Measurements from ENCODE around the gene TGFB3.
"Not testable (repeated sequence)": the region's sequence is repeated elsewhere in the genome, so short reads cannot be mapped to it uniquely, and the experiment has no call there.

Gene TGFB3

DNA sequence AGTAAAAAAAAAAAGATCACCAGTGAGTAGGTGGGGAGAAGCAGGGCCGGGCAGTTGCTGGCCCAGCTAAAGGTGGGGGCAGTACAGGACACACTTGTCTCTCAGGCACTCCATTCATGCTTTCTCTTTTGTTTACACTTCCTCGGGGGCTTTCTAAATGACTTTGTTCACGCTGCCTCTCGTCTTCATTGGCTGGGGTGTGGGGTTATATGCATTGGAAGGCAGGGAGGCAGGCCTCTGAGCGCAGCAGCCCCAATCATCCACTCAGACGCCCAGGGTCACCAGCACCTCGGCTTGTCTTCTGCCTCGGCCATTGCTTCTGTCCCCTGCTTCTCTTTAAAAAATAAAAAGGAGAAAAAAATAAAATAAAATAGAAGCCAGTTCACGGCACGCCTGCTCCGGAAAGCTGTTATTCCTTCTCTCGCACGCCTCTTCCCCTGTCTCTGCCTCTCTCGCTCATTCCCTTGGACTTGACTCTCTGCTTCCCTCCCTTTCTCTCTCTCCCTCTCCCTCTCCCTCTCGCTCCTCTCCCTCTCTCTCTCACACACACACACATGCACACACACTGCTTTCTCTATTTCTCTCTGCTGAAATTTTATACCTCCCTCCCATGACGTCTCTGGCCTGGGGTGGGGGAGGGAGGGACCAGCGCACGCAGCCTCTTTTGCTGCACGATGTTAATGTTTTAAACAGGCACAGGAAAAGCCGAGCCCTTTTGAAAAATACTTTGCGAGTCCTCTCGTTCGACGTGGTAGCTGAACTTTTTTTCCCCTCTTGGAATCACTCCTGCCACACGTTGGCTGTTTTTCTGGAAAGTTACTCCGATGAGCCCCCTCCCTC lies at the start of gene TGFB3:
TGFB3 (minus strand) TSS at position 570 of the 840 bp plus-strand sequence. CDS start 1,102 bp downstream, outside the sequence.
- peak; percentile 89 for DNase-seq

DNA sequence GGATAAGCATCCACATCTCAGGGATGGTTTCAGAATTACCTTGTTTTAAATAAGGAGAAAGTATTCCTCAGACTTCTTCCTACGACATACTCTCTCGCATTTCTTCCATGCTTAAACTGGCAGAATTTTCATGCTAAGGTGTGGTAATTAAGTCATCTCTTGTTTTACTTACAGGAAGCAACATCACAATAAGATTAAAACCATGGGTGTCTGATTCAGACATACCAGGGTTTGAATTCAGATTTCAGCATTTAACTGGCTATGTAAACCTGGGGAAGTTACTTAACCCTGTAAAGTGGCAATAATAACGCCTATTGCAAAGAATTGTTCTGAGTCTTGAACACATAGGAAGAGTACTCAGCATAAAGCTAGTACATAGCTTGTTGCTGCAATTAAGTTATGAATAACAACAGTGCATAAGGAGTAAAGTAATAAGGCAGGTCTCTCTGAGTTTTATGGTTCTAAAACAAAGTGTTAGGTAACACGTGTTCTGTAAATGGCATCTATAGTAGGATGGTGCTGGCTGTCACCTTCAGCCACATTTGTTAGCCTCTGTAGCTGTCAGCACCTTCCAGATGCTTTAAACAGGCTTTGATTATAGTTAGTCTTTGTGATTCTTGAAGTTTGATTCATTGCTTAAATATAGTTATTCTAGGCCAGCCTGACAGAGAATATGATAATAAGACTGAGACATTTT lies 42.6 kb upstream of the TGFB3 start:
- DNase-seq: no peak

DNA sequence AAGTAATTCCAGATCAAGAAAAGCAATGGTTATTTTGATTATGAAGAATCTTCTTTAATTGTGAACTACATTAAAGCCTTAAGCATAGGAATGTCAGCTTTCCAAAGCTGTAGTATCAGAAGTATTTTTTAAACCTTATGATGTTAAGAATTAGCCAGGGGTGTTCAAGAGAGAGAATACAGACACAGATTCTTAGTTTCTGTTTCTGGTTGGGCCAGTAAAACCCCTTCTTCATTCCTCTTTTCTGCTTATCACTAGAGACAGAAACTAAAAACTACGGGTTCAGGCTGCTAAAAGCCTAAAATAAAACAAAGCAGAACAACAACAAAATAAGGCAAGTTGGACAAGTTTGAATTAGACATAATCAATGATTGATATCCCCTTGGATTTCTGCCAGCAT lies 42.0 kb upstream of the TGFB3 start:
- no peak for DNase-seq

DNA sequence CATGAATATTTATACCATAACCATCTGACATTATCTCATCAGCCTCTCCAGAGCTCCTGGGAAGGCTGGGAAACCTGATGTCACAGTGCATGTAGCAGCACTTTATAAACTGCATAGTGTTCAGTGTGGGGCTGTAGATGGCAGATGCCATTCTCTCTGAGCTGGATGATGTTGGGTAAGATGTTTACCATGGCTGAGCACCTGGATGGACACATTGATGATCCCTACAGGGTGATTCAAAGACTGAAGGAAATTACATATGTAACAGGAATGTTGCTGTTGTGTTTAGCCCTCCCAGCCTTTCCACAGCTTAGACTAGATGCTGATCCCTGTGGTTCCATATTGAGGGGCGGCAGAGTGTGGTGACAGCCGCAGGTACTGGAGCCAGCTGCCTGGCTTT lies 41.2 kb upstream of the TGFB3 start:
- no peak for DNase-seq

DNA sequence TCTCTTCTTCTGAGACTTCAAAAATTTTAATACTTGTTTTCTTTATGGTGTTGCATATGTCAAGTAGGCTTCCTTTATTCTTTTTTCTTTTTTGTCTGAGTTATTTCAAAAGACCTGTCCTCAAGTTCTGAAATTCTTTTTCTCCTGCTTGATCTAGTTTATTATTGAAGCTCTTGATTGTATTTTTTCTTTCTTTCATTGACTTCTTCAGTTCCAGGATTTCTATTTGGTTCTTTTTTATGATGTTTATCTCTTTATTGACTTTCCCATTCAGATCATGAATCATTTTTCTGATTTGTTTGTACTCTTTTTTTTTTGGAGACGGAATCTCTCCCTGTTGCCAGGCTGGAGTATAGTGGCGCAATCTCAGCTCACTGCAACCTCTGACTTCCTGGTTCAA lies 37.9 kb upstream of the TGFB3 start:
- DNase-seq: no peak

DNA sequence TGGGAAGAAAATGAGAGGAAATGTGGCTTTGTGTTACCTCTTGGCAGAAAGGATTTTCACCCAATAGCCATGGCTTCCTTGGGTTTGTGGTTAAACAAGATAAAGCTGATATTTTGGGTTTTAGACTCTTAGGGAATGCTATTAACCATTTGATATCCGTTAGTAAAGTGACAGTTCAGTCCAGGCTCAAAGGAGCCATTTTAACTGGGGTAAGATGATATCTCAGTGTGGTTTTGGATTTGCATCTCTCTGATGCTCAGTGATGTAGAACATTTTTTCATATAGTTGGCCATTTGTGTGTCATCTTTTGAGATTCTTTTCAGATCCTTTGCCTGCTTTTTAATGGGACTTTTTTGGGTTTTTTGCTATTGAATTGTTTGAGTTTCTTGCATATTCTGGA lies 33.9 kb upstream of the TGFB3 start:
- no peak for DNase-seq

DNA sequence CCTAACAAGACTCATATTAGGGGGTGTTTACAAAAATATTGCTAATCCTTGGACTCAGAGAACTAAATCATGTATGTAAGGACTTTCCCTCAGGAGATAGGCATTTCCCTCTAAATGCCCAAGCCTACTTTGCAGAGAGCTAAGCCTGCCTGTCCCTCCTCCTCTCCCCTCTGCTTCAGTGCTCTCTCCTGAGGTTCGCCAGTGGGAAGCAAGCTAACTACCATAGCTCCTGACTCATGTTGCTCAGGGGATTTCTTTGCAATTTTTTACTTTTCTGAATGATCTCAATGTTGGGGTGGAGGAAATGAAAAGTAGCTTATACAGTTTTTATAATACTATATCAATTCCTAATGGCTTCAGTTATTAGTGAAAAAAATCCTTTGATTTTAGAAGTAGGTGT lies 33.4 kb upstream of the TGFB3 start:
- no peak for DNase-seq

DNA sequence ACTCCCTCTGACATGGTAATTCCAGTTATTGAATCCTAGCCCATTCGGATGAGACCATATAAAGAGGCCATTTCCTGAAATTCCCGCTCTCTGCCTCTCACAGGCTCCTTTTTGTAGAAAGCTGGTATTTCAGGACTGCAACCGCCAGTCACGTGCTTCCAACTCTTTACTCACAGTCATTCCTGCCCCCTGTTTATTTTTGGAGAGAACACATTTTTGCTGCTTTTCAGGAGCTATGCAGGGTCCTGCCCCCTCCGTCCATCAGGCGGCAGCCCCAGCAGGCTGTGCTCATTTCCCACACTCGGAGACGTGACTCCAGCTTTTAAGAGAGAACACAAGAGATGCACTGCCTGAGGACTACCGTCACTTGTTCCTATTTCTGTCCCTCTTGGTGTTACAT lies 30.6 kb upstream of the TGFB3 start:
- DNase-seq: no peak

DNA sequence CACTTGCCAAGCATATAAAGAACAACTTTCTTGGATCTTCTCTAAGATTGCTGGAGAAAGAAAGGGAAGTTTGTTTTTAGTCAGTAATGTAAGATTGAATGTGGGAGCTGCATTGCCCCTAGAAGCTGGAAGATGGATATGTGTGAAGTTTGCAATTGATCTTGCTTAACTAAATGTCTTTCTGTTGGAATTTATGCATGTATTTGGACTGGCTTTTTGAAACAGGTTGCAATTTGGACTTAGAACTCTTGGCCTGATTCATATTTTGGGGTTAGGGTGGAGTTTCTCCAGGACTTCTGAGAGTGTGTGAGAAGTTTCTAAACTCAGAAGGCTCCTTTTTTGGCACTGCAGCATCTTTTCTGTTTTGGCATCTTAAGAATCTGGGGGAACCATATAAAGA lies 30.1 kb upstream of the TGFB3 start:
- DNase-seq: no peak

DNA sequence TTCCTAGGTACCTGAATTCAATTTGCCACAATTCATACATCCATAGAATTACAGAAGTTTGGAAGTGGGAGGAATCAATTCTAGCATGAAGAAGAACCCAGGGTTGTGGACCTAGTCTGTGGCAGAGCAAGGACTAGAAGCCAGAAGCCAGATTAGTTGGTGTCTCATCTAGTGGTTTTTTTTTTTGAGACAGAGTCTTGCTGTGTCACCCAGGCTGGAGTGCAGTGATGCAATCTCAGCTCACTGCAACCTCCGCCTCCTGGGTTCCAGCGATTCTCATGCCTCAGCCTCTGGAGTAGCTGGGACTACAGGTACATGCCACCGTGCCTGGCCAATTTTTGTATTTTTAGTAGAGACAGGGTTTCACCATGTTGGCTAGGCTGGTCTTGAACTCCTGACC lies 27.8 kb upstream of the TGFB3 start:
- not testable (repeated sequence) for DNase-seq

DNA sequence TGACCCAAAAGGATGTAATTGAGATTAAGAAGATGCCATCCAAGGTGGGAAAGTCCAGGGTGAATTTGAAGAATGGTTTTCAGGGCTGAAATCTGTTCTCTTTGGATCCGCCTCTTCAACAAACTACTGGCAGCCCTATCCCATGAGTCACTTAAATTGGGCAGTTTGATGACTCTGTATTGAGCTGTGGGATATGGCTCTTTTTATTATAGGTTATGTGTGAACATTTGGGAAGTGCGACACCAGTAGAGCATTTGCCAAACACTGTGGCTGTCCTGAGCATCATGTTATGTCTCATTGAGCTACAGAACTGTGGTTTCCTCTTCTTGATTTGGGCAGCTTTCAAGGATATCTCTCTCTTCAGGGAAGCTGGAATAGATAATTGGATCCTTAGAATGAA lies 26.1 kb upstream of the TGFB3 start:
- DNase-seq: no peak

DNA sequence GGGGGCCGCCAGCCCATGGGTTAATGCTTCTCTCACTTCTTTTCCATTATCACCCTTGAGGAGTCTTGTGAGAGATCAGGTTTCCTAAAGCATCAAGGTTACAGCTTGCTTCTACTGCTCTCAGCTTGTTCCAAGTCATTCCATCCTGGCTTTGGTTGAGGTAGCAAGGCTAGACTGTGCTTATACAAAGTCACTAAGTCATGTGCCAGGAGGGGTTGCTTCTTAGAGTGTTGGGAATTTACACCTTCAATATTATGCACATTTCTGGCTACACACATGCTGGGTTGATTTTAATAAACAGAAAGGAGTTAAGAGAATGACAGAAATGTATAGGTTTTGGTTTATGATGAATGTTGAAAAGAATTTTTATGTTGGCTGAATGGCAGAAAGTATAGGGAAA lies 25.6 kb upstream of the TGFB3 start:
- DNase-seq: no peak

DNA sequence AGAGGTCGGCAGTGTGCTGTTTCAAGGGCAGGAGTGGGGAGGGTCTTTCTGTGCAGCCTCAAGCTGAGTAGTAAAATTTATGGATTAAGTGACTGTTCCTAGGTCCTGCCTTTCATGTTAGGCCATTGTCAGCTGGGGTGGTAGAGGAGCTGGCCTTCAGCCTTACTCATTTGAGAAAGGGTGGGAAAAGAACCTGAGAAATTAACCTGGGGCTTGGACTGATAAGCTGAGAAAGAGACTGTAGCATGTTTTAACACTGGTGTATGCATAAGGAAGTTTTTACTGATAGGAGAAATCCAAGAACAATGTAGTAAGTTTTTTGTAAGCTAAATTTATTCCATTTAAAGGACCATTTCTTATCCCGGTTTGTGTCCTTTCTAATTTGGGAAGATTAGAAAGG lies 24.5 kb upstream of the TGFB3 start:
- no peak for DNase-seq

DNA sequence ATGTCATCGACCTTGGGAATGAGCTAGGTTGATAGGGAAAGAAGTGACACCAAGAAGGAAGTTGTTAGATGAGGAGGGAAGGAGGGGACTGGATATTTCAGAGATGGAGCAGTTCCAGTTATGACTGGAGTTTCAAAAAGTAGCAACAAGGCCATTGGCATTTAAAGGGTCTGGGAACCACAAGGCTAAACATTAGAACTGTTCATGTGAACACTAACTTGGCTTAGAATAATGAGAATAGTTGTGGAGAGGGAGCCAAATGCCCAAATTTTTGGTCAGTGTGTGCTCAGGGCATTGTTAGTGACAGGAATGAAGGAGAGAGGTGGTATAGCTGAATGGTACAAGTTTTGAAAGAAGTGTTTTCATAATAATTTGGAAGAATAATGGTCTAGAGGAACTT lies 20.6 kb upstream of the TGFB3 start:
- no peak for DNase-seq

DNA sequence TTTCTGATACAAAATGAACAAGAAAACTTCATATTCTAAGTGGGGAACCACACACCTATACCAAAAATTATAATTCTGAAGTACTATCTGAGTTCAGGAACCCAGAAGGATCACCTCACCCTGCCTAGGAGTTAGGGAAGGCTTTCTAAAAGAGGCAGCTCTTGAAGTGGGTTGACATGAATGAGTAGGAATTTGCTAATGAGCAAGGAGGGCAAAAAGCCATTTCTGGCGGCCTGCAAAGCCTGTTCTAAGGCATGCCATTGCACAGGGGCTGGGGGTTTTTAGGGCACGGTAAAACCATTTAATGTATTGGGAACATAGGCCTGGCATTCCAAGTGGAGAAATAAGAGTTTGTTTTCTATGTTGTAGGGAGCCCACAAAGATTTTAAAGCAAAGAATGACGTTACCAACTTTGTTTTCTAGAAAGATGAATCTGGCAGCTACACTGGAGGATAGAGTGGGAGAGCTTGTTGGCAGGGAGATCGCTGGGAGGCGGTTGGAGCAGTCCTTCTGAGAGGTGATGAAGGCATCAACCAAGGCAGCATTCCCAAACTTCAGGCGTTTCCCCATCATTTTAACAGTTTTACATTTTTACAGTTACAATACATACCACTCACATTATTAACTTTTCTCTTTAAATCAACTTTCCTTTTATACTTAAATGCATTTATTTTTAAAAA lies 17.9 kb upstream of the TGFB3 start:
- no peak for DNase-seq

DNA sequence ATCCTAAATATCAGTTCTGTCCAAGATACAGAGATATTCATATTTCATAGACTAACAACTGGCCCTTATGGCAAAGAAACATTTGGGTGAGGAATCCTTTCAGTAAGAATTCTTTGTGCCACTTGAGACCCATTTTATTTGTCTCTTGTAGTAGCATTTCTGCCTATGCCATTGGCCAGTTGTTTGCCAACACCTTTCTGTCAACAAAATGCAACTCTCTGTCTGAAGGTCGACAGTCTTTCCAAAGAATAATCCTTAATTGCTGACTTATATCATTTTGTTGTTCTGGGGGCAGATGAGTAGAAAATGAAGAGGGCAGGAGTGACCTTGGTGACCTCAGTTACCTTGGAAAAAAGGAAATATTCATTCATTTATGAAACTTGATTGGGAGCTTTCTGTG lies 14.7 kb upstream of the TGFB3 start:
- DNase-seq: no peak

DNA sequence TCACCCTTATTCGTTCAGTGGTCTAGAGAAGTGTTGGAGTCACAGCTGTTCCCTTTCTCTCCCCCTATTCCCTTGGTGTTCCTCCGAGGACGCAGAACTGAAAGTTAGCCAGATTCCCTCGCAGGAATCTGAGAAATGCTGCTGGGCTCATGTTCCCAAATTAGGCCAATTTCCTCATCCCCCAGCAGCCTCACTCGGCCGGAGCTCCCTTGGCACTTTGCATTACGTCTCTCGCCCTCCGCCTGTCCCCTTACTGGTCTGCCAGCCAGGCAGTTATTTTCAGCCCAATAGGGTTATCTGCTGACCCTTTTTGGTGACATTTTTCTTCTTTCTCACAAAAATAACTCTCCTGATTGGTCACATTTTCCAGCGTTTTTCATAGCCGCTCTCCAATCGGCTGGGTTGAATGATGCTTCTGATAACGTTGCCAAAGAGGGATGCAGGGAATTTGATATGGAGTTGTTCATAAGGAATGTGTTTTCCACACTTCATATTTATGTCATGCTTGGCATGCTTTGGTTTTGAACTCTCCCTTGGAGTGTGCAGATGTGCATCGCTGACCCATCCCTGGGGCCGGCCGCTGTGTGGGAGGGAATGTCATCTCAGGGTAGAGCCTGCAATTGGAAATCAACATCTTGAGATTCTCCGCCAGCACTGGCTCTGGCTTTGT lies 13.7 kb upstream of the TGFB3 start:
- no peak for DNase-seq

DNA sequence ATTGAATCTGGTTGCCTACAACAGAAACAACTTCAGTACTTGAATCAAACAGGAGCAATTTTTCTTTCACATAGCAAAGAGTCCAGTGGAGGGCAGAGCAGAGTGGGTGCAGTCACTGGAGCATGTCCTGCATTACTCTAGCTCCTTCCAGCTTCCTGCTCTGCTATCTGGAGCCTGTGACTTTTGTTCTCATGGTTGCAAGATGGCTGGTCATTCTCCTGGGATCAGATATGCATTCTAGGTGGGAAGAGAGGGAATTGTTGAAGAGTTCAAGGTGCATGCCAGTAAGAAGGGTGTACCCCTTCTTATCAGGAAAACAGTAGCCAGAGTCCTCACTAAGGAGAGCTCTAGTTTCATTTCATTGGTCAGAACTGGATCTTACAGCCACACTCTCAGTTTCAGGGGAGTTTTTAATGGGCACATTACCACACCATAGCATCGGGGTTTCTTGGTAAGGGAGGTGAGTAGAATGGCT lies 11.8 kb upstream of the TGFB3 start:
- no peak for DNase-seq

DNA sequence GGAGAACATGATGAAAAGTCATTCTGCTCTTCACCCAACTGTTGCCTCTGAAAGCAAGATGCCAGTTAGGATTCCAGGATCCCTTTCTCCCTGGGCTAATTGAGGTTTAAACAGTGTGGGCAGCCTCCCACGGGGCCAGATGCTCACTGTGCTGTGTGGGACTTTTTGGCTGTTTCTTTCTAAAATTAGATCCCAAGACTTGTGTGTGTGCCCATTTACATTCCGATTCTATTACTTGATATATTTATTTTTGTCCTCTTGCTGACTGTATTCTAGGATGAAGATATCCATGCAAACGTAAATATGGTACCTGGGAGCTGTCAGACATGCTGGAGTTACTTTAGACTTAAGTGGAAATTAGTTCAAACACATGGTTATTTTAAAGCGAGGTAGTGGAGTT lies 10.0 kb upstream of the TGFB3 start:
- no peak for DNase-seq

DNA sequence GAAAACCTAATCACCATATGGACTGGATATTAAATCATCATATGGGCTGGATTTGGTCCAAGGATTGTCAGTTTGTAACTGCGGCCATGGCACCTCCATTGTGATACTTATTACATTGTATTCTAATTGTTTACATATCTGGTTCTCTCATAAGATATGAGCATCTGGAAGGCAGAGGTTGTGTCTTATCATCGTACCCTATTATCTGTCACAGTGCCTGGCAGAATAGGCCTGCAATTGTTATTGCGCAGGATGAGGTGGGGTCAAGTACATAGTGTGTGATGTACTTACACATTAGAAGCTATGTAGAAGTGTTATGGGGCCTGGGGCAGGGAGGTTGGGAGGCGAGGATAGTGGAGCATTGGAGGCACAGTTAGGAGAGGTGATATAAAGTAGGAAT lies 8.5 kb upstream of the TGFB3 start:
- DNase-seq: no peak

DNA sequence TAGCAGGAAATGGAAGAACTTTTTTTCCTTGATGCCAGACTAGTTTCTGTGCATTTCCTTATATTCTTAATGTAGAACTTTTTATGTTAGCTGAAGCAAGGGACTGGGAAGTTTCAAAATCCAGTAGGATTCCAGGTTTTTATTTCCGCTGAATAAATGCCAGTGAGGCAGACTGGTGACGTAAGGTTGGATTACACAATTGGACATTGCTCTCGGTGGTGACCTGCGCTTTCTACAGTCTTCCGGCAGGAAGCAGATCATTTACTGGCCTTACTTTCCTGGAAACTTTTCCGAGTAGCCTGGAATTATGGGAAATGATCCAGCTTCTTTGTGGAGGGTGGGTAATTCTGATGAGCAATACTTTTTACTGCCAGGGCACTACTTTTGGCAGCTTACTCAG lies 7.3 kb upstream of the TGFB3 start:
- DNase-seq: no peak

DNA sequence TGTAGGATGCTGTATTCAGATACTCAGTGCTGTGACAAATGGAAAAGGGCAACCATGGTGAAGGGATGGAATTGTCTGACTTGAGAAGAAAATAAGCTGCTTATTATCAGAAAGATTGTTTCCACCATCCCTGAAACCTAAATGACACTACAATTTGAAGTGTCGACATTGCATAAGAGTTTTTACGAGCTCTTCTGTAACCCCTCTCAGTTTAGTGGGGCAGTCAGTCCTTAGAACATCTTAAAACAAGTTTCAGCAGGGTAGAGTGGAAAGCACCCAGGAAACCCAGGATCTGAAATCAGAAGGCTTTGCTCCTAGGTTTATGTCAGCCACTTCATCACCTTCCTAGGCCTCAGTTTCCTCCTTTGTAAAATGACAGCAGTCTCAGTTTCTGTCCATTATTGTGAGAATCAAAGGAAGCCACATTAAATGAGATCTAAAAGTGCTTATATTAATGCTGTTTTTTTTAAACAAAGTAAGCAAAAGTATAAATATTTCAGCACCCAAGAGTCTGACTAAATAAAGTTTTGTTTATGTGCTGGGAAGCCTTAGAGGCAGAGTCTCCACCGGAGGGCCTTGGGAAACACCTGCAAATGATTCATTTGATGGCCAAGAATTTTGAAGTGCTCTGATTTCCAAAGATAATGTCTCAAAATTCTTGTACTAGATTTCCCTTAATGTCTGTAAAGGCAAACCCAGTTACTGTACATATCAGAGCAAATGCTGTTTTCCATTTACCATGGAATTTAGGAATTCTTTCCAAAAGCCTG lies 5.6 kb upstream of the TGFB3 start:
- no peak for DNase-seq

DNA sequence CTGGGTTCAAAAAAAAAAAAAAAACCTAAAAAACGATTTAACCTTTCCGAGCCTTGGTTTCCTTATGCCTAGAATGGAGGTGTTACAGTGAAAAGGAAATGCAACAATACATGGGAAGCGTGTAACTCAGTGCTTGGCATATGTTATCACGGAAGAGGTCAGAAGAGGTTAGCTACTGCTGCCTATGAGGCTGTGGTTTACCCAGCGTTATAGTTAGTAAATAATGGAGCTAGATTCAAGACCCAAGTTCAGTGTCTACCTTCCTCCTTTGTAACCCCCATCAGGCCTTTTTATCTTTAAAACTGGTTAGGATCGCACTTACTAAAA lies 4.6 kb upstream of the TGFB3 start:
- DNase-seq: no peak

All from NCI-H2171 (cell line).